A549 (cell line): Measurements from ENCODE around the gene TSPAN1.

Experiments
- CTCF ChIP-seq: fragments of >200 bp; sonication (Bioruptor Twin); formaldehyde crosslinking; IDR thresholded peaks from 3 replicates; pipeline ENCODE4 v1.5.1; 2016
- EP300 ChIP-seq, 2 experiments: fragments of >200 bp; sonication (Bioruptor Twin); formaldehyde crosslinking; IDR thresholded peaks; 2 replicates in 1 of 2; 3 replicates in 1 of 2; pipeline ENCODE4 v1.6.1; 2016 to 2017
- ESRRA ChIP-seq: fragments of 150-350 bp; IDR thresholded peaks from 2 replicates; pipeline ENCODE4 v1.6.1; 2014; ENCODE audit warnings: mild to moderate bottlenecking, low read length, borderline replicate concordance
- FOXS1 ChIP-seq: fragments of 250-450 bp; sonication (Bioruptor Pico); IDR thresholded peaks from 2 replicates; pipeline ENCODE4 v1.5.0; 2020; ENCODE audit warnings: mild to moderate bottlenecking, moderate library complexity
- GATA3 ChIP-seq: IDR thresholded peaks from 2 replicates; pipeline ENCODE4 v1.6.1; 2012; ENCODE audit warnings: borderline replicate concordance
- JUN ChIP-seq, 2 experiments: fragments of >200 bp; sonication (Bioruptor Twin); formaldehyde crosslinking; IDR thresholded peaks; 2 replicates in 1 of 2; 3 replicates in 1 of 2; pipeline ENCODE4 v1.6.1; 2016 to 2017
- JUNB ChIP-seq: fragments of >200 bp; sonication (Bioruptor Twin); formaldehyde crosslinking; IDR thresholded peaks from 2 replicates; pipeline ENCODE4 v1.6.1; 2016
- KDM1A ChIP-seq: fragments of 200-600 bp; sonication (generic); IDR thresholded peaks from 2 replicates; pipeline ENCODE4 v1.6.1; 2016; ENCODE audit warnings: low read depth, mild to moderate bottlenecking
- POLR2A ChIP-seq: IDR thresholded peaks from 2 replicates; pipeline ENCODE4 v1.6.1; 2012; ENCODE audit warnings: mild to moderate bottlenecking, low read length
- REST ChIP-seq: fragments of 200-600 bp; sonication (generic); IDR thresholded peaks from 2 replicates; pipeline ENCODE4 v1.6.1; 2016; ENCODE audit warnings: antibody characterized with exemption, mild to moderate bottlenecking, moderate library complexity
- RNF2 ChIP-seq: fragments of 200-600 bp; sonication (generic); IDR thresholded peaks from 2 replicates; pipeline ENCODE4 v1.6.1; 2016; ENCODE audit warnings: low read depth, mild to moderate bottlenecking, antibody characterized with exemption, moderate library complexity, borderline replicate concordance
- SMC3 ChIP-seq: fragments of >200 bp; sonication (Bioruptor Twin); formaldehyde crosslinking; IDR thresholded peaks from 3 replicates; pipeline ENCODE4 v1.6.1; 2018; ENCODE audit warnings: inconsistent platforms

GRCh38 chr1:46176211-46176865, 1.5 kb downstream of the TSPAN1 start, which contains the start of gene P3R3URF:
- TF ChIP-seq CTCF = no peak
- no peak for TF ChIP-seq SMC3
- TF ChIP-seq KDM1A = no peak
- no peak for TF ChIP-seq RNF2
- no peak for TF ChIP-seq ESRRA
- TF ChIP-seq GATA3 = no peak
- TF ChIP-seq POLR2A = no peak
- TF ChIP-seq JUN (IDR thresholded peaks at IDR 0.05) = no peak
- no peak for TF ChIP-seq EP300 (IDR thresholded peaks at IDR 0.05)
- no peak for TF ChIP-seq REST
- no peak for TF ChIP-seq JUNB
- TF ChIP-seq FOXS1 (CRISPR knock-in tag) = no peak
